HEK293 (cell line): ENCODE results near the gene ZNF469.

ENCODE experiments used
- CTCF ChIA-PET: fragments of 350-600 bp; formaldehyde crosslinking; extraction: SDS; loops from one replicate; lab custom pipeline; 2021; ENCODE audit warnings: antibody characterized with exemption; lab: Yijun Ruan, JAX
- POLR2A ChIA-PET: fragments of 300-600 bp; formaldehyde crosslinking; extraction: SDS; loops from one replicate; lab custom pipeline; 2020; ENCODE audit warnings: antibody characterized with exemption, inconsistent platforms; lab: Yijun Ruan, JAX
- H3K27ac ChIP-seq: fragments of 200-500 bp; sonication (Bioruptor generic); 2 replicates; pipeline ENCODE4 v1.5.1; 2014; ENCODE audit warnings: low read depth, low read length, control low read depth, inconsistent platforms; ENCODE audit errors: extremely low read depth
- H3K36me3 ChIP-seq, 2 experiments: fragments of 200-500 bp in 1 of 2; sonication (Bioruptor generic) in 1 of 2; 1 replicate in 1 of 2; 2 replicates in 1 of 2; pipeline ENCODE4 v1.5.1; 2014 to 2017; ENCODE audit warnings: inconsistent platforms in 2 of 2, low read length in 2 of 2; ENCODE audit not compliant: control insufficient read depth in 2 of 2, insufficient read depth in 1 of 2
- H3K4me1 ChIP-seq: fragments of 200-500 bp; sonication (Bioruptor generic); 2 replicates; pipeline ENCODE4 v1.5.1; 2014; ENCODE audit warnings: mild to moderate bottlenecking, low read length, inconsistent platforms; ENCODE audit not compliant: control insufficient read depth, insufficient read depth
- H3K4me3 ChIP-seq: 2 replicates; pipeline ENCODE4 v1.5.1; 2011; ENCODE audit warnings: low read depth, mild to moderate bottlenecking, control low read depth, low read length, moderate library complexity
- H3K9me3 ChIP-seq: fragments of 200-500 bp; sonication (Bioruptor generic); 2 replicates; pipeline ENCODE4 v1.5.1; 2014; ENCODE audit warnings: low read depth, low read length, inconsistent platforms; ENCODE audit not compliant: control insufficient read depth, insufficient read depth
- GLI2 ChIP-seq: fragments of 450-650 bp; formaldehyde crosslinking; IDR thresholded peaks from 2 replicates; pipeline ENCODE4; 2017; ENCODE audit warnings: missing biosample characterization, missing genetic modification characterization, low read depth, borderline replicate concordance
- HOXA7 ChIP-seq: sonication (generic); formaldehyde crosslinking; IDR thresholded peaks from 2 replicates; pipeline ENCODE4 v1.8.1; 2022; ENCODE audit warnings: missing genetic modification reagents, borderline replicate concordance
- KLF16 ChIP-seq: fragments of 450-650 bp; formaldehyde crosslinking; IDR thresholded peaks from 2 replicates; pipeline ENCODE4 v1.5.1; 2017; ENCODE audit warnings: missing biosample characterization, missing genetic modification characterization
- KLF17 ChIP-seq: fragments of 450-650 bp; formaldehyde crosslinking; IDR thresholded peaks from 2 replicates; pipeline ENCODE4 v1.5.1; 2016; ENCODE audit warnings: missing biosample characterization, missing genetic modification characterization
- OVOL3 ChIP-seq: fragments of 450-650 bp; formaldehyde crosslinking; IDR thresholded peaks from 2 replicates; pipeline ENCODE4 v1.5.1; 2016; ENCODE audit warnings: missing biosample characterization, missing genetic modification characterization
- TCF7L2 ChIP-seq: IDR thresholded peaks from 2 replicates; pipeline ENCODE4 v1.6.1; 2011; ENCODE audit warnings: low read depth, mild to moderate bottlenecking, inconsistent platforms, low read length, moderate library complexity, borderline replicate concordance
- TRIM28 ChIP-seq: IDR thresholded peaks from 2 replicates; pipeline ENCODE4 v1.6.1; 2011; ENCODE audit warnings: low read length, control low read depth, borderline replicate concordance
- ZNF121 ChIP-seq: fragments of 450-650 bp; formaldehyde crosslinking; IDR thresholded peaks from 2 replicates; pipeline ENCODE4 v1.5.1; 2016; ENCODE audit warnings: missing biosample characterization, missing genetic modification characterization
- ZNF140 ChIP-seq: fragments of 450-650 bp; formaldehyde crosslinking; IDR thresholded peaks from 2 replicates; pipeline ENCODE4 v1.5.1; 2016; ENCODE audit warnings: missing biosample characterization, missing genetic modification characterization
- ZNF155 ChIP-seq: fragments of 450-650 bp; formaldehyde crosslinking; IDR thresholded peaks from 2 replicates; pipeline ENCODE4 v1.5.1; 2016; ENCODE audit warnings: missing biosample characterization, missing genetic modification characterization
- ZNF280D ChIP-seq: fragments of 450-650 bp; formaldehyde crosslinking; IDR thresholded peaks from 2 replicates; pipeline ENCODE4 v1.5.1; 2016; ENCODE audit warnings: missing biosample characterization, missing genetic modification characterization
- ZNF391 ChIP-seq: fragments of 450-650 bp; formaldehyde crosslinking; IDR thresholded peaks from 2 replicates; pipeline ENCODE4 v1.5.1; 2016; ENCODE audit warnings: low read depth, missing biosample characterization, missing genetic modification characterization, borderline replicate concordance
- ZNF561 ChIP-seq: fragments of 450-650 bp; IDR thresholded peaks from 2 replicates; pipeline ENCODE4 v1.5.1; 2018; ENCODE audit warnings: missing biosample characterization, missing genetic modification characterization, borderline replicate concordance
- ZNF571 ChIP-seq: fragments of 450-650 bp; formaldehyde crosslinking; IDR thresholded peaks from 2 replicates; pipeline ENCODE4 v1.5.0; 2017; ENCODE audit warnings: missing biosample characterization, missing genetic modification characterization
- ZNF626 ChIP-seq: fragments of 450-650 bp; sonication (Bioruptor Pico); formaldehyde crosslinking; IDR thresholded peaks from 2 replicates; pipeline ENCODE4 v1.5.1; 2018; ENCODE audit warnings: missing biosample characterization, missing genetic modification characterization, inconsistent platforms
- ZNF654 ChIP-seq: fragments of 450-650 bp; formaldehyde crosslinking; IDR thresholded peaks from 2 replicates; pipeline ENCODE4 v1.5.1; 2016; ENCODE audit warnings: low read depth, missing biosample characterization, missing genetic modification characterization
- ZNF658 ChIP-seq: fragments of 450-650 bp; formaldehyde crosslinking; IDR thresholded peaks from 2 replicates; pipeline ENCODE4; 2016; ENCODE audit warnings: missing biosample characterization, missing genetic modification characterization
- TF ChIP-seq, protein P1 (sequence below): fragments of 450-650 bp; formaldehyde crosslinking; IDR thresholded peaks from 2 replicates; pipeline ENCODE4 v1.5.1; 2016; ENCODE audit warnings: missing biosample characterization, missing genetic modification characterization
- TF ChIP-seq, protein P2 (sequence below): fragments of 450-650 bp; formaldehyde crosslinking; IDR thresholded peaks from 2 replicates; pipeline ENCODE4 v1.5.1; 2016; ENCODE audit warnings: missing biosample characterization, missing genetic modification characterization
- TF ChIP-seq, protein P3 (sequence below): fragments of 450-650 bp; formaldehyde crosslinking; IDR thresholded peaks from 2 replicates; pipeline ENCODE4 v1.5.1; 2016; ENCODE audit warnings: missing biosample characterization, missing genetic modification characterization
- TF ChIP-seq, protein P4 (sequence below): fragments of 450-650 bp; formaldehyde crosslinking; IDR thresholded peaks from 2 replicates; pipeline ENCODE4 v1.5.1; 2016; ENCODE audit warnings: missing biosample characterization, missing genetic modification characterization

The ZNF469 gene

DNA sequence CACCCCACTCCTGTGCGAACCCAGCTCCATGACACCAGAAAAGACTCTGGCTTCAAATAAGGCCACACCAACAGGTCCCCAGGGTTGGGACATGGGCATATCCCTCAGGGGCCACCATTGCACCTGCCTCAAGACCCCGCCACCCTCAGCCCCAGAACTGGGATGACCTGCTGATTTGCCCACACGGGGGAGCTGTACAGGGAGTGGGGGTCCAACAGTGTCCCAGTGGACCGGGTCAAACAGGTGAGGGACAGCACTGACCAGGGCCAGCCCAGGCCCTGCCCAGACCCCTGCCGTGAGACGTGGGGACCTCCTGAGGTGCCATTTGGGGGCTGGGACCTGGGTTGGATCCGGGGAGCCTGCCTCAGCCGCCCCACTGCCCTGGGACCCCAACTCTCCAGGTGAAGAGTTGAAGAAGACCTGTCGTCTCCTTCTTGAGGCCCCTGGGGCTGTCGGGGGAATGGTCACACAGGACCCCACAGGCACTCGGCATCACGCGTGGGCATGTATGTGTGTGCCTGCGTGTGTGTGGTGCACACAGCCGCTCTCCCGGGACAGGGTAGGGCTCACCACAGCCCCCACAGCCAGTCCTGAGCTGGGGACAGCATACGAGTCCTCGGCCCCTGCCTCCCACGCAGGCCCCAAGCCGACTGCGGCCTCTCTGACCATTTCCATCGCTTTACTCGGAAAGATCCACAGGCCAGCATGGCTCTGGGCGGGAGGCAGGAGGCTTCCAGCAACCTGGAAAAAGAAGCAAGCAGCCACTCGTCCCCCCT is 34.2 kb upstream of the ZNF469 start:
- H3K27ac ChIP-seq, result no peak overlapping the region
- ChIA-PET CTCF (interaction anchor here (0.7 kb wide), 1 partner anchor 34 kb away, joined by 6 read pairs; the partner anchor contains the start of gene ZNF469), POLR2A (no interaction called here)
- no peaks in the 10 kb centered on the region for H3K9me3 ChIP-seq
- H3K4me1 ChIP-seq, result no peaks in the 10 kb centered on the region
- H3K4me3 ChIP-seq, result no peak overlapping the region
- TF ChIP-seq ZNF140 (no peak), ZNF658 (no peak), HOXA7 (CRISPR knock-in tag) (no peak), ZNF391 (tag by site-specific recombination) (no peak), TRIM28 (no peak), ZNF654 (tag by site-specific recombination) (no peak), ZNF571 (tag by site-specific recombination) (no peak), ZNF121 (tag by site-specific recombination) (no peak), GLI2 (tag by site-specific recombination) (no peak), TCF7L2 (no peak), KLF16 (tag by site-specific recombination) (no peak), OVOL3 (tag by site-specific recombination) (no peak), ZNF626 (no peak)
- TF ChIP-seq, protein P1, sequence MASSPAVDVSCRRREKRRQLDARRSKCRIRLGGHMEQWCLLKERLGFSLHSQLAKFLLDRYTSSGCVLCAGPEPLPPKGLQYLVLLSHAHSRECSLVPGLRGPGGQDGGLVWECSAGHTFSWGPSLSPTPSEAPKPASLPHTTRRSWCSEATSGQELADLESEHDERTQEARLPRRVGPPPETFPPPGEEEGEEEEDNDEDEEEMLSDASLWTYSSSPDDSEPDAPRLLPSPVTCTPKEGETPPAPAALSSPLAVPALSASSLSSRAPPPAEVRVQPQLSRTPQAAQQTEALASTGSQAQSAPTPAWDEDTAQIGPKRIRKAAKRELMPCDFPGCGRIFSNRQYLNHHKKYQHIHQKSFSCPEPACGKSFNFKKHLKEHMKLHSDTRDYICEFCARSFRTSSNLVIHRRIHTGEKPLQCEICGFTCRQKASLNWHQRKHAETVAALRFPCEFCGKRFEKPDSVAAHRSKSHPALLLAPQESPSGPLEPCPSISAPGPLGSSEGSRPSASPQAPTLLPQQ (tag by site-specific recombination), result no peak
- TF ChIP-seq, protein P2, sequence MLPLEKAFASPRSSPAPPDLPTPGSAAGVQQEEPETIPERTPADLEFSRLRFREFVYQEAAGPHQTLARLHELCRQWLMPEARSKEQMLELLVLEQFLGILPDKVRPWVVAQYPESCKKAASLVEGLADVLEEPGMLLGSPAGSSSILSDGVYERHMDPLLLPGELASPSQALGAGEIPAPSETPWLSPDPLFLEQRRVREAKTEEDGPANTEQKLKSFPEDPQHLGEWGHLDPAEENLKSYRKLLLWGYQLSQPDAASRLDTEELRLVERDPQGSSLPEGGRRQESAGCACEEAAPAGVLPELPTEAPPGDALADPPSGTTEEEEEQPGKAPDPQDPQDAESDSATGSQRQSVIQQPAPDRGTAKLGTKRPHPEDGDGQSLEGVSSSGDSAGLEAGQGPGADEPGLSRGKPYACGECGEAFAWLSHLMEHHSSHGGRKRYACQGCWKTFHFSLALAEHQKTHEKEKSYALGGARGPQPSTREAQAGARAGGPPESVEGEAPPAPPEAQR, result no peak
- TF ChIP-seq, protein P3, sequence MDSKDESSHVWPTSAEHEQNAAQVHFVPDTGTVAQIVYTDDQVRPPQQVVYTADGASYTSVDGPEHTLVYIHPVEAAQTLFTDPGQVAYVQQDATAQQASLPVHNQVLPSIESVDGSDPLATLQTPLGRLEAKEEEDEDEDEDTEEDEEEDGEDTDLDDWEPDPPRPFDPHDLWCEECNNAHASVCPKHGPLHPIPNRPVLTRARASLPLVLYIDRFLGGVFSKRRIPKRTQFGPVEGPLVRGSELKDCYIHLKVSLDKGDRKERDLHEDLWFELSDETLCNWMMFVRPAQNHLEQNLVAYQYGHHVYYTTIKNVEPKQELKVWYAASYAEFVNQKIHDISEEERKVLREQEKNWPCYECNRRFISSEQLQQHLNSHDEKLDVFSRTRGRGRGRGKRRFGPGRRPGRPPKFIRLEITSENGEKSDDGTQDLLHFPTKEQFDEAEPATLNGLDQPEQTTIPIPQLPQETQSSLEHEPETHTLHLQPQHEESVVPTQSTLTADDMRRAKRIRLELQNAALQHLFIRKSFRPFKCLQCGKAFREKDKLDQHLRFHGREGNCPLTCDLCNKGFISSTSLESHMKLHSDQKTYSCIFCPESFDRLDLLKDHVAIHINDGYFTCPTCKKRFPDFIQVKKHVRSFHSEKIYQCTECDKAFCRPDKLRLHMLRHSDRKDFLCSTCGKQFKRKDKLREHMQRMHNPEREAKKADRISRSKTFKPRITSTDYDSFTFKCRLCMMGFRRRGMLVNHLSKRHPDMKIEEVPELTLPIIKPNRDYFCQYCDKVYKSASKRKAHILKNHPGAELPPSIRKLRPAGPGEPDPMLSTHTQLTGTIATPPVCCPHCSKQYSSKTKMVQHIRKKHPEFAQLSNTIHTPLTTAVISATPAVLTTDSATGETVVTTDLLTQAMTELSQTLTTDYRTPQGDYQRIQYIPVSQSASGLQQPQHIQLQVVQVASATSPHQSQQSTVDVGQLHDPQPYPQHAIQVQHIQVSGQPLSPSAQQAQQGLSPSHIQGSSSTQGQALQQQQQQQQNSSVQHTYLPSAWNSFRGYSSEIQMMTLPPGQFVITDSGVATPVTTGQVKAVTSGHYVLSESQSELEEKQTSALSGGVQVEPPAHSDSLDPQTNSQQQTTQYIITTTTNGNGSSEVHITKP (tag by site-specific recombination), result no peak
- H3K36me3 ChIP-seq, result no peaks in the 10 kb centered on the region

DNA sequence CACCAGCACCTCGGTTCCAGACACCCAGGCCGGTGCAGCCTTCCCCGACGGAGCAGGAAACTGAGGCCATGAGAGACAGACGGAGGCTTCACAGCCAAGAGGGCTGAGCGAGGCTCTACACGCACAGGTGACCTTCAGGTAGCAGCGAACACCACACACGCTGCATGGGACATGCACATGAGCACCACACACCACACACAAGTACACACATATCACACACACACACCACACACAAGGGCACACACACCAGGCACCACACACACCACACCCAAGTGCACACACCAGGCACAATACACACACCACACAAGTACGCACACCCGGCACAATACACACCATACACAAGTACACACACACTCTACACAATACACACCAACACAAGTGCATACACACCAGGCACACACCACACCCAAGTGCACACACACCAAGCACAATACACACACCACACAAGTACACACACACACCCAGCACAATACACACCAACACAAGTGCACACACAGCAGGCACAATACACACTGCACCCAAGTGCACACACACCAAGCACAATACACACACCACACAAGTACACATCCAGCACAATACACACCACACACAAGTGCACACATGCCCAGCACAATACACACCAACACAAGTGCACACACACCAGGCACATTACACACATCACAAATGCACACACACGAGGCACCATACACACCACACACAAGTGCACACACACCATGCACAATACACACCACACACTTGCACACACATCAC is 33.4 kb upstream of the ZNF469 start:
- H3K4me1 ChIP-seq, result no peaks in the 10 kb centered on the region
- no peak overlapping the region for H3K27ac ChIP-seq
- no peak overlapping the region for H3K4me3 ChIP-seq
- CTCF ChIA-PET, result no interaction called here
- POLR2A ChIA-PET, result no interaction called here
- H3K36me3 ChIP-seq, result no peaks in the 10 kb centered on the region
- H3K9me3 ChIP-seq, result no peaks in the 10 kb centered on the region
- TF ChIP-seq, protein P4, sequence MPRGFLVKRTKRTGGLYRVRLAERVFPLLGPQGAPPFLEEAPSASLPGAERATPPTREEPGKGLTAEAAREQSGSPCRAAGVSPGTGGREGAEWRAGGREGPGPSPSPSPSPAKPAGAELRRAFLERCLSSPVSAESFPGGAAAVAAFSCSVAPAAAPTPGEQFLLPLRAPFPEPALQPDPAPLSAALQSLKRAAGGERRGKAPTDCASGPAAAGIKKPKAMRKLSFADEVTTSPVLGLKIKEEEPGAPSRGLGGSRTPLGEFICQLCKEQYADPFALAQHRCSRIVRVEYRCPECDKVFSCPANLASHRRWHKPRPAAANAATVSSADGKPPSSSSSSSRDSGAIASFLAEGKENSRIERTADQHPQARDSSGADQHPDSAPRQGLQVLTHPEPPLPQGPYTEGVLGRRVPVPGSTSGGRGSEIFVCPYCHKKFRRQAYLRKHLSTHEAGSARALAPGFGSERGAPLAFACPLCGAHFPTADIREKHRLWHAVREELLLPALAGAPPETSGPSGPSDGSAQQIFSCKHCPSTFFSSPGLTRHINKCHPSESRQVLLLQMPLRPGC (tag by site-specific recombination), result no peak
- TF ChIP-seq ZNF155 (tag by site-specific recombination) (no peak), ZNF561 (tag by site-specific recombination) (no peak), KLF17 (tag by site-specific recombination) (no peak), OVOL3 (tag by site-specific recombination) (no peak), ZNF280D (tag by site-specific recombination) (no peak)
